ENCODE data around the gene JARID2. TPM values are rescaled to one million over a fixed set of nuclear protein-coding genes. Genes with fewer than 3 reads are reported as not detected.

JARID2 gene
- total and polyA plus RNA-seq, 4 donors, result 1.4 to 12.3 (median 3.4) TPM

DNA sequence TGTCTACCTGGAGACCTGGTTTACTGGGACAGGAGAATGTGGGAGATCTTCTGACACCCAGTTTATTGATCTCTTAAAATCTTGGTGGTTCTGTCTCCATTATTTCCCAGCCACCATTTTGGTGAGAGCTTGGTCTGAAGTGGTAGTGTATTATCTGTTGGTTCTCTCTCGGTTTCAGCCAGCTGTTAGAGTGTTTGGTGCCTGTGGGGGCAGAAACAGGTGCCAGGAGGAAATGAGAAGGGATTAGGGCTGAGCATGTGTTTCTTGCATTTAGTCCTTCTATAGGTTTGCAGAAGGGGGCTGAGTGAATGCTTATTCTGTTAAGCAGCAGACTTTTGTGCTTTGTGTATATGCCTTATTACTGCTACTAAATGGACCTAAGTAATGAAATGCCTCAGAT, 9.6 kb downstream of the JARID2 start (continued):
- no peak for TF ChIP-seq RXRA (IDR thresholded peaks at IDR 0.05)

GRCh38 chr6:15255909-15256395, 10.1 kb downstream of the JARID2 start:
- peak overlapping the region in 1 of 2 donors; percentile 46 for H3K27ac ChIP-seq (ENCODE audit: low read depth in 1 of 2, low read length in 2 of 2)
- no peak overlapping the region for H3K4me3 ChIP-seq (ENCODE audit: low read depth in 1 of 3, low read length in 3 of 3)
- 43% methylated on average over 4 of the region's 4 CpGs for WGBS
- H3K4me1 ChIP-seq (ENCODE audit: control insufficient read depth in 4 of 4, insufficient read depth in 4 of 4, low read length in 3 of 4), result peaks cover 4 to 23% (median 13%) of the 10 kb centered on the region in 4 donors
- H3K27me3 ChIP-seq (ENCODE audit: control insufficient read depth in 4 of 4, insufficient read depth in 4 of 4, low read length in 3 of 4), result no peaks in the 10 kb centered on the region
- no peaks in the 10 kb centered on the region for H3K9me3 ChIP-seq (ENCODE audit: control insufficient read depth in 4 of 4, low read length in 3 of 4)
- no peak overlapping the region for H3K9ac ChIP-seq (ENCODE audit: low read depth in 1 of 2, low read length in 2 of 2)
- no peaks in the 10 kb centered on the region for H3K36me3 ChIP-seq (ENCODE audit: control insufficient read depth in 4 of 4, insufficient read depth in 3 of 4, low read depth in 1 of 4, low read length in 3 of 4)
- peak in 1 of 2 donors; percentile 46 for TF ChIP-seq RAD21 (IDR thresholded peaks at IDR 0.05)
- peak; percentile 49 to 61 for TF ChIP-seq RXRA (IDR thresholded peaks at IDR 0.05)
- no peak for TF ChIP-seq FOXA2 (IDR thresholded peaks at IDR 0.05)
- TF ChIP-seq HNF4A (conservative IDR thresholded peaks at IDR 0.05), result peak; percentile 49 to 58
- TF ChIP-seq ATF3 (IDR thresholded peaks at IDR 0.05), result peak; percentile 69
- peak; percentile 30 to 44 for TF ChIP-seq JUND (IDR thresholded peaks at IDR 0.05)
- TF ChIP-seq FOXA1 (IDR thresholded peaks at IDR 0.05), result no peak
- DNase-seq (ENCODE audit: low spot score), result no peak

DNA sequence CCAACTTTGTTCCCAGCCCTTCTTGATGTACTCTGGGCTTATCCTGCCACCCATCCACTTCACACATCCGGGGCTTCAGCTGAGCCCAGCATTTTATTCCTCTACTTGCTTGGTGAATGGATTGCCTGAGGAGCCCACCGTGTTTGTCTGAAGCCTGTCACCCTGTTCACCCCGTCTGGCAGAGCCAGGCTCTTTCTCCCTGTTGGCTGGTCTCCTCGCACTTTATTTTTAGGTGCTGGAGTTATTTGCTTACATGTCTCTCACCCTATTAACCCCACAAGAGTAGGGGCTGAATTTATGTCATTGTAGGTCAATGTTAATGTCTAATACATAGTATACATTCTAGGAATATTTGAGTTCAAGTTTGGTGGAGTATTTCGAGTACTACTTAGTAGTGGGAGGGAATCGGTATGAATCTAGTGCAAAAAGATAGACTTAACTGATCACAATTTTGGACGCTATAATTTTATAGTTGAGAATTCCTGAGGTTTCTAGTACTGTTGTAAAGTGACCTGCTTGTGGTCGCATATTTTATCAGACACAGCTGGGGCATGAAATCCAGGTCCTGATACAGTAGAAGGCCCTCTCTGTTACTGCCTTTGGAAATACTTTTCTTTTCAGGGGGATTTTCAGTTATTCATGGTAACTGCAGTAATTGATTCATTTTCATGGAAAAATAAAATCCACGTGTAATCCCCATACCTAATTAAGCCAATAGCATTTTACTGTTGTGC, 10.8 kb downstream of the JARID2 start:
- TF ChIP-seq, protein P1, sequence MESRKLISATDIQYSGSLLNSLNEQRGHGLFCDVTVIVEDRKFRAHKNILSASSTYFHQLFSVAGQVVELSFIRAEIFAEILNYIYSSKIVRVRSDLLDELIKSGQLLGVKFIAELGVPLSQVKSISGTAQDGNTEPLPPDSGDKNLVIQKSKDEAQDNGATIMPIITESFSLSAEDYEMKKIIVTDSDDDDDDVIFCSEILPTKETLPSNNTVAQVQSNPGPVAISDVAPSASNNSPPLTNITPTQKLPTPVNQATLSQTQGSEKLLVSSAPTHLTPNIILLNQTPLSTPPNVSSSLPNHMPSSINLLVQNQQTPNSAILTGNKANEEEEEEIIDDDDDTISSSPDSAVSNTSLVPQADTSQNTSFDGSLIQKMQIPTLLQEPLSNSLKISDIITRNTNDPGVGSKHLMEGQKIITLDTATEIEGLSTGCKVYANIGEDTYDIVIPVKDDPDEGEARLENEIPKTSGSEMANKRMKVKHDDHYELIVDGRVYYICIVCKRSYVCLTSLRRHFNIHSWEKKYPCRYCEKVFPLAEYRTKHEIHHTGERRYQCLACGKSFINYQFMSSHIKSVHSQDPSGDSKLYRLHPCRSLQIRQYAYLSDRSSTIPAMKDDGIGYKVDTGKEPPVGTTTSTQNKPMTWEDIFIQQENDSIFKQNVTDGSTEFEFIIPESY (IDR thresholded peaks at IDR 0.05), result no peak
- TF ChIP-seq SP1 (IDR thresholded peaks at IDR 0.05), result no peak
- TF ChIP-seq, protein P2, sequence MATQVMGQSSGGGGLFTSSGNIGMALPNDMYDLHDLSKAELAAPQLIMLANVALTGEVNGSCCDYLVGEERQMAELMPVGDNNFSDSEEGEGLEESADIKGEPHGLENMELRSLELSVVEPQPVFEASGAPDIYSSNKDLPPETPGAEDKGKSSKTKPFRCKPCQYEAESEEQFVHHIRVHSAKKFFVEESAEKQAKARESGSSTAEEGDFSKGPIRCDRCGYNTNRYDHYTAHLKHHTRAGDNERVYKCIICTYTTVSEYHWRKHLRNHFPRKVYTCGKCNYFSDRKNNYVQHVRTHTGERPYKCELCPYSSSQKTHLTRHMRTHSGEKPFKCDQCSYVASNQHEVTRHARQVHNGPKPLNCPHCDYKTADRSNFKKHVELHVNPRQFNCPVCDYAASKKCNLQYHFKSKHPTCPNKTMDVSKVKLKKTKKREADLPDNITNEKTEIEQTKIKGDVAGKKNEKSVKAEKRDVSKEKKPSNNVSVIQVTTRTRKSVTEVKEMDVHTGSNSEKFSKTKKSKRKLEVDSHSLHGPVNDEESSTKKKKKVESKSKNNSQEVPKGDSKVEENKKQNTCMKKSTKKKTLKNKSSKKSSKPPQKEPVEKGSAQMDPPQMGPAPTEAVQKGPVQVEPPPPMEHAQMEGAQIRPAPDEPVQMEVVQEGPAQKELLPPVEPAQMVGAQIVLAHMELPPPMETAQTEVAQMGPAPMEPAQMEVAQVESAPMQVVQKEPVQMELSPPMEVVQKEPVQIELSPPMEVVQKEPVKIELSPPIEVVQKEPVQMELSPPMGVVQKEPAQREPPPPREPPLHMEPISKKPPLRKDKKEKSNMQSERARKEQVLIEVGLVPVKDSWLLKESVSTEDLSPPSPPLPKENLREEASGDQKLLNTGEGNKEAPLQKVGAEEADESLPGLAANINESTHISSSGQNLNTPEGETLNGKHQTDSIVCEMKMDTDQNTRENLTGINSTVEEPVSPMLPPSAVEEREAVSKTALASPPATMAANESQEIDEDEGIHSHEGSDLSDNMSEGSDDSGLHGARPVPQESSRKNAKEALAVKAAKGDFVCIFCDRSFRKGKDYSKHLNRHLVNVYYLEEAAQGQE (IDR thresholded peaks at IDR 0.05), result no peak
- no peak for TF ChIP-seq FOXA1 (IDR thresholded peaks at IDR 0.05)
- TF ChIP-seq, protein P3, sequence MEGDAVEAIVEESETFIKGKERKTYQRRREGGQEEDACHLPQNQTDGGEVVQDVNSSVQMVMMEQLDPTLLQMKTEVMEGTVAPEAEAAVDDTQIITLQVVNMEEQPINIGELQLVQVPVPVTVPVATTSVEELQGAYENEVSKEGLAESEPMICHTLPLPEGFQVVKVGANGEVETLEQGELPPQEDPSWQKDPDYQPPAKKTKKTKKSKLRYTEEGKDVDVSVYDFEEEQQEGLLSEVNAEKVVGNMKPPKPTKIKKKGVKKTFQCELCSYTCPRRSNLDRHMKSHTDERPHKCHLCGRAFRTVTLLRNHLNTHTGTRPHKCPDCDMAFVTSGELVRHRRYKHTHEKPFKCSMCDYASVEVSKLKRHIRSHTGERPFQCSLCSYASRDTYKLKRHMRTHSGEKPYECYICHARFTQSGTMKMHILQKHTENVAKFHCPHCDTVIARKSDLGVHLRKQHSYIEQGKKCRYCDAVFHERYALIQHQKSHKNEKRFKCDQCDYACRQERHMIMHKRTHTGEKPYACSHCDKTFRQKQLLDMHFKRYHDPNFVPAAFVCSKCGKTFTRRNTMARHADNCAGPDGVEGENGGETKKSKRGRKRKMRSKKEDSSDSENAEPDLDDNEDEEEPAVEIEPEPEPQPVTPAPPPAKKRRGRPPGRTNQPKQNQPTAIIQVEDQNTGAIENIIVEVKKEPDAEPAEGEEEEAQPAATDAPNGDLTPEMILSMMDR (IDR thresholded peaks at IDR 0.05; ENCODE audit: low read depth, low read length, missing input control), result no peak
- TF ChIP-seq FOXA2 (IDR thresholded peaks at IDR 0.05), result no peak
- Histone ChIP-seq H3K27ac (ENCODE audit: low read depth in 1 of 2, low read length in 2 of 2) (no peak overlapping the region), H3K4me3 (ENCODE audit: low read depth in 1 of 3, low read length in 3 of 3) (no peak overlapping the region), H3K4me1 (ENCODE audit: control insufficient read depth in 4 of 4, insufficient read depth in 4 of 4, low read length in 3 of 4) (peaks cover 0 to 18% (median 9%) of the 10 kb centered on the region in 4 donors), H3K9me3 (ENCODE audit: control insufficient read depth in 4 of 4, low read length in 3 of 4) (no peaks in the 10 kb centered on the region), H3K36me3 (ENCODE audit: control insufficient read depth in 4 of 4, insufficient read depth in 3 of 4, low read depth in 1 of 4, low read length in 3 of 4) (no peaks in the 10 kb centered on the region), H3K9ac (ENCODE audit: low read depth in 1 of 2, low read length in 2 of 2) (no peak overlapping the region), H3K27me3 (ENCODE audit: control insufficient read depth in 4 of 4, insufficient read depth in 4 of 4, low read length in 3 of 4) (no peaks in the 10 kb centered on the region)
- DNase-seq (ENCODE audit: low spot score), result no peak
- WGBS, result 77% methylated on average over 9 of the region's 9 CpGs

Measured in liver (tissue), 9 donors.